ENCODE results near the gene TFB2M.
"Not testable (repeated sequence)": the region's sequence is repeated elsewhere in the genome, so short reads cannot be mapped to it uniquely, and the experiment has no call there.

TFB2M gene

DNA sequence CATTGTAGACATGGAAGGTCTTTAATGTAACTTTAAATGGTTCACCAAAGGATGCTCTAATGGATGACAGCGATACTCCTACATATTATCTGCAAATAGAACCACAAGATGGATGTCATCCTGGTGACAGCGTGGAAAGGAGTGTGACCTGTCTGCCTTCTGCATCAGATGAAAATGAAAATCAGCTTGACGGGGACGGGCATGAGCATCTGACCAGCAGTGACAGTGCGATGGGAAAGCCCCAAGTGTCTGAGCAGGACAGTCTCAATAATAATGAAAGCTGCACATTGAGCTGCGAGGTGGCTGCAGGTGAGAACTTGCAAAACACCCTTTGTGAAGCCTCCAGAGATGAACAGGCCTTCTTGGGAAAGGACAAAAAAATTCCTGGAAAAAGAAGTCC is 25.4 kb upstream of the TFB2M start:
- DNase-seq (ENCODE audit: low read depth): no peak
- TF ChIP-seq, protein P1, sequence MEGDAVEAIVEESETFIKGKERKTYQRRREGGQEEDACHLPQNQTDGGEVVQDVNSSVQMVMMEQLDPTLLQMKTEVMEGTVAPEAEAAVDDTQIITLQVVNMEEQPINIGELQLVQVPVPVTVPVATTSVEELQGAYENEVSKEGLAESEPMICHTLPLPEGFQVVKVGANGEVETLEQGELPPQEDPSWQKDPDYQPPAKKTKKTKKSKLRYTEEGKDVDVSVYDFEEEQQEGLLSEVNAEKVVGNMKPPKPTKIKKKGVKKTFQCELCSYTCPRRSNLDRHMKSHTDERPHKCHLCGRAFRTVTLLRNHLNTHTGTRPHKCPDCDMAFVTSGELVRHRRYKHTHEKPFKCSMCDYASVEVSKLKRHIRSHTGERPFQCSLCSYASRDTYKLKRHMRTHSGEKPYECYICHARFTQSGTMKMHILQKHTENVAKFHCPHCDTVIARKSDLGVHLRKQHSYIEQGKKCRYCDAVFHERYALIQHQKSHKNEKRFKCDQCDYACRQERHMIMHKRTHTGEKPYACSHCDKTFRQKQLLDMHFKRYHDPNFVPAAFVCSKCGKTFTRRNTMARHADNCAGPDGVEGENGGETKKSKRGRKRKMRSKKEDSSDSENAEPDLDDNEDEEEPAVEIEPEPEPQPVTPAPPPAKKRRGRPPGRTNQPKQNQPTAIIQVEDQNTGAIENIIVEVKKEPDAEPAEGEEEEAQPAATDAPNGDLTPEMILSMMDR (IDR thresholded peaks at IDR 0.05; ENCODE audit: control insufficient read depth, extremely low read depth, insufficient read depth): no peak
- no peak overlapping the region for H3K4me3 ChIP-seq (ENCODE audit: low read depth, low read length)

DNA sequence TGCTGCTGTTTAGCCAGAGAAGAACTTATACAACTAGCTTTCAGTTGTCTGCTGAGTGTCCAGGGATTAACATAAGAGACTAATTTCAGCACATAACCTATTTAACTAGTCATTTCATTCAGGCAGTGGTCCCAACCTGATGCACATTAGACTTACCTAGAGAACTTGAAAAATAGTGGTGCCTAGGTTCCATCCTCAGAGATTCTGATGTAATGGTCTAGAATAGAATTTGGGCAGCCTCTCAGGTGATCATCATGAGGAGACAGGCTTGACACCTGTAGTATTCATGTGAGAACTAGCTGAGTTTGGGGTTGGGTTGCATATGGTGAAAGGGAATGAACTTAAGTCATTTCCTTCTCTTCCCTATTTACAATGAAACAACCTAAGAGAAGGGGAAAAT is 25.0 kb upstream of the TFB2M start:
- DNase-seq (ENCODE audit: low read depth): no peak
- H3K4me3 ChIP-seq (ENCODE audit: low read depth, low read length): no peak overlapping the region
- TF ChIP-seq, protein P1 (IDR thresholded peaks at IDR 0.05; ENCODE audit: control insufficient read depth, extremely low read depth, insufficient read depth): no peak

- not testable (repeated sequence) for H3K4me3 ChIP-seq (ENCODE audit: low read depth, low read length)
Measured at GRCh38 chr1:246589919-246590318, 23.9 kb upstream of the TFB2M start.

GRCh38 chr1:246588159-246588721 is 22.2 kb upstream of the TFB2M start:
- TF ChIP-seq, protein P1 (IDR thresholded peaks at IDR 0.05; ENCODE audit: control insufficient read depth, extremely low read depth, insufficient read depth): no peak
- no peak overlapping the region for H3K4me3 ChIP-seq (ENCODE audit: low read depth, low read length)
- DNase-seq (ENCODE audit: low read depth): no peak

More at GRCh38 chr1:246589919-246590318, 23.9 kb upstream of the TFB2M start:
- DNase-seq (ENCODE audit: low read depth): not testable (repeated sequence)

- DNase-seq (ENCODE audit: low read depth): no peak
- H3K4me3 ChIP-seq (ENCODE audit: low read depth, low read length): no peak overlapping the region
- TF ChIP-seq, protein P1 (IDR thresholded peaks at IDR 0.05; ENCODE audit: control insufficient read depth, extremely low read depth, insufficient read depth): no peak
Measured at GRCh38 chr1:246587606-246588005, 21.5 kb upstream of the TFB2M start.

DNA sequence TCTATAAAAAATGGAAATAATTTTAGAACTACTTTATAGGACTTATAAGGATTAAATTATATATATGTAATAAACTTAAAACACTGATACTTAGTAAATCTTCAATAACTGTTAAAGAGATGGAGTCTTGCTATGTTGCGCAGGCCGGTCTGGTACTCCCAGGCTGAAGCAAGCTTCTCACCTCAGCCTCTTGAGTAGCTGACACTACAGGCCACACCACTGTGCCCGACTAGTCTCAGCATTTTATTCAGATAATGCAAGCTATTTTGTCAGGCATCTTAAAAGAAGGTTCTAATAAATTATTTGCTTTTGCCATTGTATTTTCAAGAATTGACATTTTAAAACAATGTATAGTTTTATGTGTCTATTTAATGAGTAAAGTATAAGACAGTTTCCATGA is 21.0 kb upstream of the TFB2M start:
- TF ChIP-seq, protein P1 (IDR thresholded peaks at IDR 0.05; ENCODE audit: control insufficient read depth, extremely low read depth, insufficient read depth): no peak
- DNase-seq (ENCODE audit: low read depth): no peak
- no peak overlapping the region for H3K4me3 ChIP-seq (ENCODE audit: low read depth, low read length)

DNA sequence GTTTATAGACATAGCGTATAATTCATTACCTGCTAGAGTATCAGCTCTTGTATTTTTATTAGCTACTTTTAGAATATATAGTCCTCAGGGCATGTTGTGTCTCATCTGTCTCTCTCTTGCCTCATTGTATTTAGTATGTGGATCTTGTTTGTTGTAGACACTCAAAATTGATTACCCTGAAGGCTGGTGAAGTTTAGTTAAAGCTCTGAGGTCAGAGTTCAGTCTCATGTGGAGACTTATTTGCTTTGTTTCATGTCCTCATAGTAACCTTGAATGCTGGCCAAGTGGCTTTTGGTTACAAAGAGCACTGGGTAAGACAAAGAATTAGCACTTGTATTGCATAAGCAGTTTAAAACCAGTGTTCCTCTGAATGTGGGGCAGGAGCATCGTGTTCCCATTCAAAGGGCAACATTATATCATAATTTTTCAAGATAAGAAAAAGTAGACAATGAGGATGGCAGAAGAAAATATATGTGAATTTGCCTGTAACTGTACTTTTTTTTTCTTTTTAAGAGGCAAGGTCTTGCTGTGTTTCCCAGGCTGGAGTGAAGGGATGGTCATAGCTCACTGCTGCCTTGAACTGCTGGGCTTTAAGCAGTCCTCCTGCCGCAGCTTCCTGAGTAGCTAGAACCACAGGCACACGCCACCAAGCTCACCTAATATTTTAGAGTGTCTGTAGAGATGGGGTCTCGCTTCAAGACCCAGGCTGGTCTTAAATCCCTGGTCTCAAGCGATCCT is 17.6 kb upstream of the TFB2M start:
- TF ChIP-seq, protein P1 (IDR thresholded peaks at IDR 0.05; ENCODE audit: control insufficient read depth, extremely low read depth, insufficient read depth): no peak
- DNase-seq (ENCODE audit: low read depth): peak; percentile 93
- H3K4me3 ChIP-seq (ENCODE audit: low read depth, low read length): peak overlapping the region; percentile 1; the same call in 1 of the 2 replicates
